Stimulated activated CD8-positive, alpha-beta memory T cell treated with anti-CD3 and anti-CD28 coated beads, Interleukin-12 subunit alpha, Interleukin-12 subunit beta, amount 100 ng/mL, for 1 hour (primary cell): ENCODE measurements around the gene PDLIM4.

ENCODE experiments used
- DNase-seq: peaks from one replicate; pipeline ENCODE4 v3.0.0-alpha.2; 2020; ENCODE audit warnings: low read depth

The PDLIM4 gene

DNA sequence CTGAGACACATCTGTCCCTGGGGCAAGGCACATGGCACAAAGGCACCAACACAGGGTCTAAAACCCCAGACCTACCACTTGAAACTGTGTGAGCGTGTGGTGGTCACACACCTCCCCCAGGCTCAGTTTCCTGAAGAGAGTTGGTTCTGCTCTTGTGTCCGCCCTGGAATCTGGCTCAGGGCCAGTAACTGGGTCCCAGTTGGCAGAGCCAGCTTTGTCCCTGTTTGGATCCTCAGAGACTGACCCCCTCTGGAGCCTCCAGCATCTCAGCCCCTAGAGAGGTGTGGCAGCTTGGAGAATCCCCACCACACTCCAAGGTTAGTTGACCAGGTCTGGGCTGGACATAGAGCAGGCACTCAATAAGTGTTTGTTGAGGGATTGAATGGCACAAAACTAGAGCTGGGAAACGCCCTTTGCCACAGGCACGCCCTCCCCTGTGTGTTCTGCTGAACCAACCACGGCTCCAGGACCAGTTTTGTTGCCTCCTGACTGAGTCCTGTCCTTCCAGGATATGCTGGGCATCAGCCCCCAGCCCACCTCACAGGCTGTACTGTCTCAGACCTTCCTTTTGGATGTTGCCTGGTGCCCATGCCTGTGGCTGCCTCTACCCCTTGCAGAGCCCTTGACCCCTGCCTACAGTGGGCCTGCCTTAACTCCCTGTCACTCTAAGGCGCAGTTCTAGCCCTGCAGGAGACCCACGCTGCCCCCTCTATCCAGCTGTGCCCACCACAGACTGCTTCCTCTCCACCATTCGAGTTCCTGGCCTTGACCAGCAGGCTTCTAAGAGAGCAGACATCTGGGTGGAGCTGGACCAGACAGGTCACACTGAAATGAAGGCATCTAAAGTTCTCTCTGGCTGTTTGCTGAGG, 3.8 kb upstream of the PDLIM4 start:
- DNase-seq, result no peak

DNA sequence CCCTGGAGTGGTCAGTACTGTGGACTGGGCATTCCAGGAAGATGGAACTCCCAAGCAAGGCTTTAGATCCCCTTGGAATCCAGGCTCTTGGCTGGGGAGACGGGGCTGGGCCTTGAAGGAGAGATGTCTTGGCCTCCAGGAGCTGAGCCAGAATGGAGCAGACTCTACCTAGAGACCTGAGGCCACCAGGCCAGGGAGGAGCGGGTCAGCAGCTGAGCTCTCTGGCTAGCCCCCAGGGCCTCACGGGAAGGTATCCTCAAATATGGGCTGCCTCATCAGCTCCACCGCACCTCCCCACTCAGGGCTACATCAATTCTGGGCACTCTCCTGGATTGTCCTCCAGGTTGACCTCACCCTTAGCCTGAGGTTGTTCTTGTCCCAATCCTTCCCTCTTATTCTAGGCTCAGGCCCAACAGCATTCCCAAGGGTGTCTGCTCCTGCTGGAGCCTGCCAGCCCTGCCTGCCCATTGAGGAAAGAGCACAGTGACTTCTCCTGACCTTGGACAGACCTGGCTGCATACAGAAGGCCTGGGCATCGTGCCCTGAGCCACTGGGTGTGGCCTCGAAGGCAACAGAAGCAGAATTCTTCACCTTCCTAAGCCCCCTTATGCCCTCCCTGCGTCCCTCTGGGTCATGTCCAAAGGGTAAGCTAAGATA, 3.0 kb upstream of the PDLIM4 start:
- no peak for DNase-seq

DNA sequence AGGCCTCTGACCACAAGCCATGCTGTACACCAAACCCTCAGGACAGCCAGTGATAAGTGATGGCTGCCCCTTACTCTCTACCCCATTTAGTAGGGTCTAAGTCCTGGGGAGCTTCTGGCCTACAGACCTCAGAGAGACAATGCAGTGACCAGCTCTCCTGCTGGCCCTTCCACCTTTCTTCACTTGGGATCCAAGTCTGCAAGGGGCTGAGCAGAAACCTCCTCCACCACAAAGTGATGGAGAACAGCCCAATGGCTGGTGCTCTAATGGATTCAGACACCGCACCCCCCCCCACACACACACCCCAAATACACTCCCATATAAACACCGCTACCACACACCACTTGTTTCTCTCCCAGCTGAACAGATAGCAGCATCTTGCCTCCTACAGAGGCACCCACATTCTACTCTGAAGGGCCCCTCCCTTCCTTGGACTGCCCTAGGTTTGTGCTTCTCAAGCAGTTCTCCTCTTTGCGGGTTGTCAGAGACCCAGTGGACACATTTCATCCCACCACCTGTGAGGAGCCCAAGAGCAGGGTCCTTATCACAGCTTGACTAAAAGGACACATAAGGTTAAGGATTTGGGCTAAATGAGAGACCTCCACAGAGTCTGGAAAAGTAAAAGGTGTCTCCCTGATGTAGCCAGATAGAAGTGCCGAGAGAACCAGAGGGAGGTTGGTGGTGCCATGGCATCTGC, 1.3 kb upstream of the PDLIM4 start:
- no peak for DNase-seq

DNA sequence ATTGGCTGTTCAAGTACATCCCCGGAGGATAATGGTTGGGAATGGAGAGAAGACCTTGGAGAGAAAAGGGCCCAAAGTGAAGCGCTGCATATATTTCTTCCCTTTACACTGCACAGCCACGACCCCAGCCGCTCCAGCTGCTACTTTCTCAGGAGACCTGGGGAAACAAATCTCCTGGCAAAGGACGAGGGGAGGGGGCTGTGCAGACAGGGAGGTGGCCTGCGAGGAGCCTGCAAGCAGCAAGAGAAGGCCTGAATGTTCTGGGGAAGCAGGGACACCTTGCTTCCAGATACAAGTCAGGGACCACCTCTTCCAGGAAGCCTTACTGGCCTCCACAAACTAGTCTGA, 739 bp upstream of the PDLIM4 start:
- DNase-seq, result no peak

DNA sequence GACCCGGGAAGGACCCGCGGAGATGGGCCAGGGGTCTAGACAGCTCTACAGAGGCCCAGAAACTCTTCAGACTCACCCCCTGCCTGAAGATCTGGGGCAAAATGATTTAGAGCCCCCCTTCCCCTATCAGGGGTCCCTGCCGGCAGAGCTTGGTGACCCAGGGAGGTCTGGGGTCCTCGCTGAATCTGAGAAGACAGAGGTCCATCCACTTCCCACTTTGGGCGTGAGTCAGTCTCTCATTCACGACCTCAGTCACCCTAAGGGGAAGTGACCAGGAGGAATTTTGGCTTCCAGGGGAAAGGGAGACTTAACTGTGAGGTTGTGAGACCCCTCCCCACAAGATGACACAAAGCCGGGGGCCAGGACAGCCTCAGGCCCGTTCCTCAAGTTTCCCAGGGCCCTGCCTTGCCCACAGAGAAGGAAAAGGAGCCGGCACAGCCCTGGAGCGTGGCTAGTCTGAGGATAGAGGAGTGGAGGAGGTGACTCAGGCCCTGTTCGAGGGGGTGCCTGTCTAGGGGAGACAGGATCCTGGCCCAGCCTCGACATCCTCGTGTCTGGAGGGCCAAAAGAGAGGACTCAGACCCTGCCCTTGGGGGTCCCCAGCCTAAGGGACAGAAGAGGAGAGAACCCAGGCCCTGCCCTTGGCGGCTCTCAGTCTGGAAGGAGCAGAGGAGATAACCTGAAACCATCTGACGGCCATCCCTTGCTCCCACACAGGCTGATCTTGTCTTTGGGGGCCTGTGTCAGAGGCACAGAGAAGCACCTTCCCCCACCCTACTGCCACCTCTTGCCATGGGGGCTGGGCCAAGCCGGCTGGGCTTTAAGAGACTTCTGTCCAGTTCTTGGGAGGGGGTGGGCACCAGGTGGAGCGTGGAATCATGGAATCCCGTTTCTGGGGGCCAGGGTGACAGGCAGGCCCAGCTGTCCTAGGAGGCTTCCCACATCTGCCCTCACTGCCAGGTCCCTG, 889 bp downstream of the PDLIM4 start:
- DNase-seq, result no peak

DNA sequence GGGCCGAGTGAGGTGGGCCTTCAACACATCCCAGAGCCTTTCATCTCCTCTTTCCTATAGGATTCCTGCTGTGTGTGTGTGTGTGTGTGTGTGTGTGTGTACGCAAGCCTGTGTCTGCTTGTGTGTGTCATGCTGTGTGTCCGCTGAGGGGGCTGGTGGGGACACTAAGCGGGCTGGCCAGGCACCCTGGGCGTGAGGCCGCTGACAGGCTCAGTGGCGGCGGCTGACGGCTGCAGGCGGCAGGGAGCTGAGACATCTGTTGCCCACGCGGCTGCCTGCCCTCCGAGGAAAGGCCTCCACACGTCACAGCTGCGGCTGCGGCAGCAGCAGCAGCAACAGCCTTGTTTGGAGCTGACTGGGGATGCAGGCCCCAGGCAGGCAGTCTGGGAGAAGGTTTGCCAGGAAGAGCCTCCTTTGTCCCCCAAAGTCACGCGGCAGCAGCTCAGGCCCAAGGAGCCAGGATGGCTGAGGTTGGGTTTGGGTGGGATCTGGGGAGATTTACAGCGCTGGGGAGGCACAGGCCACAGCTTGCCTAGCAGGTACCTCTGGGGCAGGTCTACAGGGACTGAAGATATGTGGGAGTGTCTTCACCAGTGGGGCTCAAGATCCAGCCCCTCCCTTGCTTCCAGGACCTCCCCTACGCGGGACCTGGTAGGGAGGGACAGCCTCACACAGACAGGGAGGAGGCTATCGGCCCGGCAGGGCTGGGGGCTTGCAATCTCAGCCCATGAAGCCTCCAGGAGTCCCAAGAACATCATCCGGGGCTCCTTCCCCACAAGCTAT, 1.8 kb downstream of the PDLIM4 start:
- DNase-seq, result no peak

DNA sequence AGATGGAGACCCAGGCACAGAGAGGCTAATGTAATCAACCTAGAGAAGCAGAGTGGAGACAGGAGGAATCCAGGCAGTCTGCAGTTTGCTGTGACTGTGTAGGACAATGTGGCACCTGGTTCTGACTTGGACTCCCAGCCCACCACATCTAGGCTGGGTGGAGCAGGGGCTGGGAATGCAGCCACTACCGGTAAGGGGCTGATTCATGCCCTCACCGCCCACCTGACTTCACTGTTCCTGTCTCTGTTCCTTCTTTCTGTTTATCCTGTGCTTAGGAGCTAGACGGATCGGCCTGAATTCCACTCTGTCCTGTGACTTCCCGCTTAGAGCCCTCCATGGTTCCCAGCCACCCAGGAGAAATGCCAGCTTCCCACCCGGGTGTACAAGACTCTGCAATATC, 2.6 kb downstream of the PDLIM4 start:
- no peak for DNase-seq

DNA sequence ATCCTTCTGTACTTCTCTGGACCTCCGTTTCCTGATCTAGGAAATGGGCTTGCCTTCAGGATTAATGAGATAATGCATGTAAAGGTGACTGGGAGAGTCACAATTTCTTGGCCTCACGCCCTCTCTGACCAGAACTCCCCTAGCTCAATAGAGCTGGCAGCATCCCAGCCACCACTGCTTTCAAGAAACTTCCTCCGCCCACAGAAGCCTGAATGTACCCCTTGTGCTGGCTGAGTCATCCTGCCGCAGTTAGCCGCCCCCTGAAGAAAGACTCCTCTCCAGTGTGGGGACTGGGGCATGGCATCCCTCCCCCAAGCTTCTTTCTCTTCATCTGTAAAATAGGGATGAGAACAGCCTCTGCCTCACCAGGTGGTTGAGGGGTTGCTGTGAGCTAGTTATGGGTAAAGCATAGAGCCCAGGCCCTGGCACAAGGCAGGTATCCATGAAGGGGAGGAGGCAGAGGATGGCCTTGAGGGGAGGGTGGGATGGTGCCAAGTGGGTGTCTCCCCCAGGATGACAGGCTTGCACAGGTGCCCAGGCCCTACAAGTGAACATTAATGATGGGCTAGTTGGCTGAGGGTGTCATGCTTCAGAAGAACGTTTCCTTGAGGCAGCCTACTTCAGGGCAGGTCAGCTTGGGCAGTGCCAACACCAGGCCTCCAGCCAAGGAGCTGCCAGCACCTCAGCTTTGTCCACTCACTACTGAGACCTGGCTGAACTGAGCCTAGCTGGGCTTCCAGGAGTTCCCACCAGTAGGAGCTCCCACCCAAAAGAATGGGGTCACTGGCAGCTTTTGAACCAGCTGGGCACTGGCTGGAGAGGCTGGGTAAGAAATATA, 3.4 kb downstream of the PDLIM4 start:
- DNase-seq, result no peak

DNA sequence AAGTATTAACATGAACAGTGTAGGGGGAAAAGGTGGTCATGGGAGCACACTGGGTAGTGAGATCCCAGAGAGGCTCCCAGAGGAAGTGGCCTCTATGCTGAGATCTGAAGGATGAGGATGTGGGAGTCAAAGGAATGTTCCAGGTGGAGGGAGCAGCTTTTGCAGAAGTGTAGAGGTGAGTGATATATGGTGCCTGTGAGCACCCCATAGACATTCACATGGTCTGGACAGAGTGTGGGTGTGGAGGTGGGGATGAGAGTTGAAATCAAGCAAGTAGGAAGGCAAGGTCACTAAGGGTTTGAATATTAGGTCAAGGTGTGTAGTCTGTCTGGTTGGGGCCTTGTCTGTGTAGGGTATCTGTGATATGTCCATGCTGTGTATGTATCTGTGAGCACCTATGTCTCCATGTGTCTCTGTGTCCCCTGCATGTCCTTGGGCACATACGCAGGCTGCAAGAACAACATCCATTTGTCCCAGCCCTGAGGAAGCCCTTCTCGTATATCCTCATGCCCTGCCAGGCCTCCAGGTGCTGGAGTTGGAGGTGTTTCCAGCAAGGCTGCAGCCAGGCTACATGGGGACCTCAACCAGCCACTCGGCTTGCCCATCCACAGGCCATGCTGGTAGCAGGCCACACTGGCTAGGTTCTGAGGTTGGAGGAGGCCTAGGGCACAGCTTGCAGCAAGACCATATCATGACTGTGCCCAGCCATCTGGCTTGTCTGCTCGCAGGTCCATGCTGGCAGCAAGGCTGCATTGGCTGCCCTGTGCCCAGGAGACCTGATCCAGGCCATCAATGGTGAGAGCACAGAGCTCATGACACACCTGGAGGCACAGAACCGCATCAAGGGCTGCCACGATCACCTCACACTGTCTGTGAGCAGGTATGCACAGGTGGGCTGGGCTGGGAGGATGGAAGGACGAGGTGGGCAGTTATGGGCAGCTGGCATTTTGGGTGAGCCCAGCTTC, 4.7 kb downstream of the PDLIM4 start:
- DNase-seq, result no peak

DNA sequence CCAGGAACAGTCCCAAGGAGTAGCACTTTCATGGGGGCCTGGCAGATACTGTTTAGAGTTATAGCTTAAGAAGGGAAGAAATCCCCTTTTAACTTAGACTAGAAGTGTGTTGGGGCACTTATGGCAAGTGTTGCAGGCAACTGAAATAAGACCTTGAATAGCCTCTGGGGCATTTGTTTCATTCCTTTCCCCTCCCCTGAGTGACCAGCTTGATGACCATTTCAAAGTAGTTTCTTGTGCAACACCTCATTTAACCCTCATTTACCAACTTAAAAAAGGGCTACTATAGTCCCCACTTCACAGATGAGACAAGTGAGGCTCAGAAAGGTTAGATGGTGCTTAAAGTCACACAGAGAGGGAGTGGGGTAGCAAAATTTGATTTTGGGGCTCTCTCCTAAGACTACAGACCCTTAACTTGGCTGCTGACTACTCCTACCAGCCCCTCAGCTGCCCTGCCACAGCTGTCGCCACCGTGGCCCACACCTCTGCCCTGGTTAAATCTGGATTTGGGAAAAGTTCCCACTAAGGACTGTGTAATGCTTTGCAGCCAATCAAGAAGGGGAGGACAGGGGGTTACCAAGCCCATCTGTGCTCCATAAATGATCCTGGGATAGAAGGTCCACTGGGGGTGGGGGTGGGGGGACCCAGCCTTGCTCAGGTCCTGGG, 5.5 kb downstream of the PDLIM4 start:
- no peak for DNase-seq

DNA sequence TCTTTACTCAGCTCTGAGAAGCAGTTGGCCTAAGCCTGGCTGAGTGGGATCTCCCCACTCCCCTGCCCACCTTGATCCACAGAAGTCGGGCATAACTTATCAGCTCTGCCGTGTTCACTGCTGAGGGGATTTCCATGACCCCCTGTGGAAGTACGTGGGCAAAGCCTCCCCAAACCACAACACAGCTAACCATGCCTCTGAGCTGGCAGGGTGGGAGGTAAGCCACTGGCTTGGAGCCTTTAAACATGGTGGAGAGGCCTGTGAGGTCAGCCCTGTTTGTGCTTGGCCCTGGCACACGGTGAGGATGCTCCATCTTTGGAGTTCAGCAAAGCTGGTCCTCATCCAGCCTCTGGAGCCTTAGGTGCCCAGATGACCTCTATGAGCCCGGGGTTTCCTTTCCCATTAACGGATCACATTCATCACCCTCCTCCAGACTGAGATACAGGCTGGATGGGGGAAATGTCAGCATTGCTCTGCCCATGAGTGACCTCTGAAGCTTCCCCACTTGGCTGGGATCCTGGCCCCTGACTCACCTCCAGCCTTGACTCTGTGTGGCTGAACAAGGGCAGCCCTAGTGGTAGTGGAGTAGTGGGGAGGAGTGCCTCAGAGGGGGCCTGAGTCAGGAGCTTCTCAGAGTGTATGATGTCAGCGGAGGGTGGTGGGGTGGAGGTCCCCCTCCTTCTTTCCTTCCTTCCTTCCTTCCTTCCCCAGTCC, 6.2 kb downstream of the PDLIM4 start:
- no peak for DNase-seq

DNA sequence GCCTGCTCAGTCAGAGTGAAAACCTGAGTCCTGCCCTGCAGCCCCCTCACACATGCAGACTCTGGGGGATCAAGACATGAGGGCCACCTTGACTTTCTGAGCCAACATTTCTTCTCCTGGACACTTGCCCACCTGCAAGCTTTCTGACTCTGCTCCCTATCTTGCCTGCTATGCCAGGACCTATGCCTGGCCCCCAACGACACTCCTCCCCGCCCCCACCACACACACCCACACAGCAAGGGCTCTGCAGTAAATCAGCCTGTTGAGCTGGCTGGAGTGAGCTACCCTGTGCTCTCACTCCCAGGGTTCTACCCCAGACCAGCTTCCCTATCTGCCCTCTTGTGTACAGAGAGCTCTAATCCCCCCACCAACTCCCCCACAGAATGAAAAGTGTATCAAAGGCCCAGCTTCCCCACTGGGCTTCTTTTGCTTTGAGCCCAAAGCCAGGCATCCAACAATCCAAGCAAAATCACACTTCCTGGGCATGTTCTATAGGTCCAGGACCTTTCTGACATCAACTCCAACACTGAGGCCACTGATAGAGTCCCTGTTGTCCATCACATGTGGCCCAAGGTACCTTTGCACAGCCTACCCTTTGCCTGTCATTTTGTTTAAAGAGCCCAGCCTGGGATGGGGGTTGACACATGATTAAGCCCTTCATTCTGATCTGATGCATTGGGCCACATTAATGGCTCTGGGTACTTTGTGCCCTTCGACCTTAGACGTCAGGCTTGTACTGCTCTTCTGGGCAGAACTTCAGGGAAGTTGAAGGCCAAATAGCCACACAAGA, 7.2 kb downstream of the PDLIM4 start:
- no peak for DNase-seq

DNA sequence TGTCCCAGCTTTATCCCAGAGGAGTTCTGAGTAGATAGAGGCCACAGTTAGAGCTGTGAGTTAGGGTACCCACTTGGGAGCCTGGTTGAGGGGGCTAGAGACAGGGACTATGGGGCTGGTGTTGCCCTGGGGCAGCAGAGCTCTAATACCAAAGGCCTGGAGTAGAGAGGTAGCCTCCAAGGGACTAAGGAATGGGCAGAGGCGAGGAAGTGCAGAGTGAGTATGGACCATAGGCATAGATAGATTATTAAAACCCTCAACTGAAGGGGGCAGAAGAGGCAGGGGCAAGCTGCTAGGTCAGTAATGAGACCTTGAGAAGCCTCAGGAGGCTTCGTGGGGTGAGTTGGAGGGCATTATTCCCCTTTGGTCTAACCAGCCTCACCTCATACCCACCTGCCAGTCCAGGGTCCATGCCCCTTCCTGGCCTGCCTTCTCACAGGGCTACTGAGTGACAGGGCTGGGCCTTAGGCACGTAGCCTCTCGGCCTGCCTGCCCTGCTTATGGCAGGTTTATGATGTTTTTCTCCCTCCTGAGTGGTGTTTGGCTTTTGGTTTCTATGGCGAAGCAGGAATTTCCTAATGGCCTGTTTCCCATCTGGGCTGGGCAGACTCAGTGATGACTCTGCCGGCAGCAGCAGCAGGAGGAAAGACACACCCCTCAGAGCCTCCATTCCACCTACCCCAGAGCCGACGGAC, 8.0 kb downstream of the PDLIM4 start:
- DNase-seq, result no peak

DNA sequence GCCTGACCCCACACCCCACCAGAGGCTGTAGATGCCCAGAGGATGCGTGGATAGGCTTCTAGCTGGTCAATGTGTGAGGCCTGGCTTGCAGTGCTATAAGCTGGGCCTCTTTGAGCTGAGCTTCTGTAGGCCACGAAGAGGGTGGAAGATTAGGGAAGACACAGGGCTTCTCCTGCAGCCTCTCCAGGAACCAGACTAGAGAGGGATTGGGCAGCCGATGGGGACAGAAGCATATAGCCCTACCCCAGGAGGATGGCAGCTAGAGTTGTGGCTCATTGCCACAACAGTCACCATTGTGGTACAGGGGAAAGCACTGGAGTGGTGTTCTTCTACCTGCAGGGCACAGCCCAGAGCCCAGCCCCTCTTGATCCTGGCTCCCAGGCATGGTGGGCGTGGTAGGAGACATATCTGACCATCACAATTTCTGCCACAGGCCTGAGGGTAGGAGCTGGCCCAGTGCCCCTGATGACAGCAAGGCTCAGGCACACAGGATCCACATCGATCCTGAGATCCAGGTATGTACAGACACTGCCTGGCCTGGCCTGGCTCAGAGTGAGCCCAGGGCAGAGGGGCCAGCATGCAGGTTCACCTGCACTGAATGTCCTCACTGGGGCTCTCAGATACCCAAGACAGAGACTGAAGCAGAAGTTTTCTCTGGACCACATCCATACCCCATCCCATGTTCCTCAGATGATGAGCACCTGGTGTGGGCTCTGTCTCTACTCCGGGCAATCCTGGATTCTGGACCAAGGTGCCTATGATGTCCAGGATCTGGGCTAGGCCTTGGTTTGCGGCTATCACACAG, 8.7 kb downstream of the PDLIM4 start:
- no peak for DNase-seq

DNA sequence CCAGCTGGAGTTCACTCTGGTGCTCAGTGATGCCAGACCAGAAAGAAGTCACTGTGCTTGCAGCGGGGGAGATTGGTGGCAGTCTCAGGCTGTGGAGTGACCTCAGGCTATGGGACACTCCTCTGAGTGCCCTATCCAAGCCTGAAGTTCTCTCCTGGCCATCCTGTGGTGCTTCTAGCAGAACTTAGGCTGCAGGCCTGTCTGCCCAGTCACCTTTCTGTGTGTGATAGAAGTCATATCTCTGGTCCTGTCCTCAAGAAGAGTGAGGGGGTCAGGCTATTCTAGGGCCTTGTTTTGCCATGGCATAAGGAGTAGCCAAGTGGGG, 9.3 kb downstream of the PDLIM4 start:
- DNase-seq, result no peak
